OCI-M2 (cell line): ENCODE data around the gene PODXL.
A peak's percentile ranks its signal among the peaks of the same experiment; 100 is the strongest.
"Not testable (repeated sequence)": the region's sequence is repeated elsewhere in the genome, so short reads cannot be mapped to it uniquely, and the experiment has no call there.

Experiments used
- DNase-seq: peaks from one replicate; lab custom pipeline; 2025; ENCODE audit not compliant: unreplicated experiment; lab: John Stamatoyannopoulos, UW

Gene PODXL

GRCh38 chr7:131511774-131512535, 44.5 kb downstream of the PODXL start:
- DNase-seq, result no peak

- no peak for DNase-seq
These were observed 45.4 kb downstream of the PODXL start for GRCh38 chr7:131511071-131511470.

GRCh38 chr7:131509781-131510180, 46.6 kb downstream of the PODXL start:
- DNase-seq, result no peak

GRCh38 chr7:131508754-131509486, 47.5 kb downstream of the PODXL start:
- DNase-seq, result no peak

GRCh38 chr7:131507592-131508331, 48.7 kb downstream of the PODXL start:
- DNase-seq, result peak; percentile 91

GRCh38 chr7:131506597-131506996, 49.8 kb downstream of the PODXL start:
- no peak for DNase-seq

- DNase-seq, result no peak
These were observed 50.5 kb downstream of the PODXL start for GRCh38 chr7:131505636-131506557.

GRCh38 chr7:131505037-131505620, 51.3 kb downstream of the PODXL start:
- not testable (repeated sequence) for DNase-seq

GRCh38 chr7:131504157-131504899, 52.1 kb downstream of the PODXL start:
- no peak for DNase-seq

- no peak for DNase-seq
These were observed 52.8 kb downstream of the PODXL start for GRCh38 chr7:131503639-131504038.

GRCh38 chr7:131502810-131503508, 53.5 kb downstream of the PODXL start:
- DNase-seq, result no peak

GRCh38 chr7:131501930-131502685, 54.3 kb downstream of the PODXL start:
- DNase-seq, result no peak

- no peak for DNase-seq
These were observed 55.0 kb downstream of the PODXL start for GRCh38 chr7:131501422-131501821.

GRCh38 chr7:131500357-131500756, 56.1 kb downstream of the PODXL start:
- no peak for DNase-seq

- no peak for DNase-seq
These were observed 56.6 kb downstream of the PODXL start for GRCh38 chr7:131499801-131500200.

GRCh38 chr7:131498237-131498885, 58.1 kb downstream of the PODXL start:
- no peak for DNase-seq

- no peak for DNase-seq
These were observed 59.0 kb downstream of the PODXL start for GRCh38 chr7:131497454-131497853.
